H1 (cell line): ENCODE results near the gene TNS3. TPM values are rescaled to one million over a fixed set of nuclear protein-coding genes. Genes with fewer than 3 reads are reported as not detected.

Experiments used
- CTCF ChIA-PET: fragments of 300-600 bp; sonication (Branson Sonifier 250); formaldehyde crosslinking; loops from one replicate; lab custom pipeline; 2021; ENCODE audit not compliant: partially characterized antibody; lab: Charles Lee
- POLR2A ChIA-PET: fragments of 300-600 bp; sonication (Branson Sonifier 250); formaldehyde crosslinking; loops from one replicate; lab custom pipeline; 2021; ENCODE audit warnings: inconsistent platforms; ENCODE audit not compliant: partially characterized antibody; lab: Charles Lee
- DNase-seq, 2 experiments: peaks; one replicate each; pipeline versions ENCODE4 v3.0.0 to v3.0.0-alpha.2; 2010 to 2022; ENCODE audit warnings: low spot score in 2 of 2, low read depth in 1 of 2, mixed read lengths in 1 of 2
- FAIRE-seq: peaks from 2 replicates; lab custom pipeline; 2011; peaks lifted over from hg19 to GRCh38; lab: Jason Lieb, UNC
- H2AFZ ChIP-seq: 2 replicates; pipeline ENCODE4 v1.8.1; 2012; ENCODE audit warnings: low read length, inconsistent platforms
- H2AK5ac ChIP-seq: 2 replicates; pipeline ENCODE4 v1.6.1; 2013; ENCODE audit warnings: low read depth, low read length
- H2BK120ac ChIP-seq: replicated peaks from 2 replicates; pipeline ENCODE3; 2013; ENCODE audit warnings: low read depth, low read length, inconsistent platforms
- H2BK12ac ChIP-seq: 2 replicates; pipeline ENCODE4 v1.6.1; 2013; ENCODE audit warnings: low read depth, low read length
- H2BK15ac ChIP-seq: 2 replicates; pipeline ENCODE4 v1.6.1; 2013; ENCODE audit warnings: low read length
- H2BK20ac ChIP-seq: 2 replicates; pipeline ENCODE4 v1.6.1; 2013; ENCODE audit warnings: low read length
- H2BK5ac ChIP-seq: 2 replicates; pipeline ENCODE4 v1.6.1; 2013; ENCODE audit warnings: low read depth, low read length
- H3K14ac ChIP-seq: 2 replicates; pipeline ENCODE4 v1.6.1; 2013; ENCODE audit warnings: inconsistent platforms; ENCODE audit not compliant: insufficient read length
- H3K18ac ChIP-seq: 2 replicates; pipeline ENCODE4 v1.6.1; 2013; ENCODE audit warnings: low read length; ENCODE audit errors: extremely low read depth
- H3K23ac ChIP-seq: 2 replicates; pipeline ENCODE4 v1.6.1; 2013; ENCODE audit warnings: inconsistent platforms; ENCODE audit not compliant: insufficient read length
- H3K23me2 ChIP-seq: 2 replicates; pipeline ENCODE4 v1.6.1; 2013; ENCODE audit warnings: low read depth, low read length
- H3K27ac ChIP-seq: 2 replicates; pipeline ENCODE4 v1.6.1; 2011; ENCODE audit warnings: low read depth, low read length, inconsistent platforms
- H3K27me3 ChIP-seq, 4 experiments: replicated peaks in 1 of 4; 1 replicate in 1 of 4; 2 replicates in 3 of 4; pipeline versions ENCODE4 v1.6.1 to v1.8.1; 2011 to 2013; ENCODE audit warnings: low read length in 3 of 4, mild to moderate bottlenecking in 3 of 4, inconsistent platforms in 2 of 4, mixed read lengths in 2 of 4, moderate library complexity in 1 of 4; ENCODE audit not compliant: control insufficient read depth in 3 of 4, insufficient read depth in 3 of 4; ENCODE audit errors: extremely low read depth in 1 of 4
- H3K36me3 ChIP-seq, 4 experiments: 2 replicates each; pipeline versions ENCODE4 v1.6.1 to v1.8.1; 2011 to 2013; ENCODE audit warnings: mild to moderate bottlenecking in 4 of 4, low read length in 3 of 4, moderate library complexity in 2 of 4, control low read depth in 1 of 4, inconsistent platforms in 1 of 4; ENCODE audit not compliant: insufficient read depth in 4 of 4, control insufficient read depth in 2 of 4
- H3K4ac ChIP-seq: replicated peaks from 2 replicates; pipeline ENCODE3; 2013; ENCODE audit warnings: low read length, low read depth, mixed read lengths, inconsistent platforms; ENCODE audit not compliant: insufficient read length
- H3K4me1 ChIP-seq, 4 experiments: replicated peaks in 1 of 4; 1 replicate in 1 of 4; 2 replicates in 3 of 4; pipeline versions ENCODE4 v1.6.1 to v1.8.1; 2011 to 2013; ENCODE audit warnings: low read length in 3 of 4, inconsistent platforms in 2 of 4, mixed read lengths in 1 of 4; ENCODE audit not compliant: insufficient read depth in 4 of 4, control insufficient read depth in 3 of 4
- H3K4me2 ChIP-seq, 2 experiments: 2 replicates each; pipeline versions ENCODE4 v1.6.1 to v1.8.1; 2011 to 2013; ENCODE audit warnings: low read depth in 2 of 2, low read length in 2 of 2, control low read depth in 1 of 2, inconsistent platforms in 1 of 2, mild to moderate bottlenecking in 1 of 2; ENCODE audit not compliant: insufficient read depth in 1 of 2
- H3K4me3 ChIP-seq, 4 experiments: fragments of 200-600, 300-600 bp in 1 of 4; sonication (generic), shearing (Covaris generic), sonication (Bioruptor Twin) in 1 of 4; 2 replicates each; pipeline versions ENCODE4 v1.5.1 to v1.8.1; 2011 to 2016; ENCODE audit warnings: low read length in 4 of 4, low read depth in 3 of 4, control low read depth in 2 of 4, inconsistent platforms in 2 of 4, mild to moderate bottlenecking in 2 of 4, mixed read lengths in 1 of 4, moderate library complexity in 1 of 4; ENCODE audit not compliant: insufficient read depth in 2 of 4; ENCODE audit errors: extremely low read depth in 1 of 4
- H3K56ac ChIP-seq: replicated peaks from 2 replicates; pipeline ENCODE3; 2013; ENCODE audit warnings: low read depth, mild to moderate bottlenecking, mixed read lengths, low read length, inconsistent platforms; ENCODE audit not compliant: insufficient read length
- H3K79me1 ChIP-seq: 2 replicates; pipeline ENCODE4 v1.6.1; 2013; ENCODE audit warnings: low read depth, low read length, control low read depth
- H3K79me2 ChIP-seq, 2 experiments: 2 replicates each; pipeline versions ENCODE4 v1.6.1 to v1.8.1; 2012 to 2013; ENCODE audit warnings: low read length in 2 of 2, mild to moderate bottlenecking in 2 of 2, inconsistent platforms in 1 of 2; ENCODE audit not compliant: insufficient read depth in 2 of 2, control insufficient read depth in 1 of 2
- H3K9ac ChIP-seq, 4 experiments: replicated peaks in 1 of 4; 1 replicate in 1 of 4; 2 replicates in 3 of 4; pipeline versions ENCODE4 v1.6.1 to v1.8.1; 2011 to 2013; ENCODE audit warnings: low read depth in 3 of 4, low read length in 3 of 4, control low read depth in 2 of 4, mild to moderate bottlenecking in 2 of 4, moderate library complexity in 2 of 4, inconsistent platforms in 1 of 4; ENCODE audit errors: extremely low read depth in 1 of 4
- H3K9me3 ChIP-seq, 2 experiments: 2 replicates each; pipeline versions ENCODE4 v1.6.1 to v1.8.1; 2012 to 2013; ENCODE audit warnings: mild to moderate bottlenecking in 2 of 2, moderate library complexity in 2 of 2, control low read depth in 1 of 2, inconsistent platforms in 1 of 2, low read depth in 1 of 2, low read length in 1 of 2, mixed read lengths in 1 of 2; ENCODE audit not compliant: insufficient read depth in 2 of 2
- H4K20me1 ChIP-seq, 2 experiments: replicated peaks in 1 of 2; 2 replicates each; pipeline versions ENCODE3 to v1.8.1; 2011 to 2013; ENCODE audit warnings: inconsistent platforms in 2 of 2, low read length in 2 of 2, mild to moderate bottlenecking in 1 of 2; ENCODE audit not compliant: insufficient read depth in 2 of 2, control insufficient read depth in 1 of 2
- H4K5ac ChIP-seq: 2 replicates; pipeline ENCODE4 v1.6.1; 2013; ENCODE audit warnings: low read length, low read depth, mixed read lengths, inconsistent platforms; ENCODE audit not compliant: insufficient read length
- H4K8ac ChIP-seq: 2 replicates; pipeline ENCODE4 v1.8.0; 2013; ENCODE audit warnings: mild to moderate bottlenecking, moderate library complexity, low read length, inconsistent platforms; ENCODE audit not compliant: insufficient read depth; ENCODE audit errors: extremely low read depth
- H4K91ac ChIP-seq: replicated peaks from 2 replicates; pipeline ENCODE3; 2013; ENCODE audit warnings: low read length, mixed read lengths, inconsistent platforms; ENCODE audit not compliant: insufficient read length
- CREB1 ChIP-seq: IDR thresholded peaks from 2 replicates; pipeline ENCODE4 v1.6.1; 2012; ENCODE audit warnings: inconsistent platforms
- CTBP2 ChIP-seq: IDR thresholded peaks from 2 replicates; pipeline ENCODE4 v1.7.0; 2011; ENCODE audit warnings: borderline replicate concordance, mild to moderate bottlenecking, moderate library complexity, mixed read lengths, low read length; ENCODE audit not compliant: insufficient read depth, insufficient read length
- HDAC6 ChIP-seq: IDR thresholded peaks from one replicate; pipeline ENCODE4 v1.7.1; 2012; ENCODE audit warnings: low read depth, mild to moderate bottlenecking, inconsistent platforms, low read length, moderate library complexity
- NANOG ChIP-seq: IDR thresholded peaks from 2 replicates; pipeline ENCODE4 v1.6.1; 2011; ENCODE audit warnings: low read length, low read depth, mild to moderate bottlenecking, inconsistent platforms; ENCODE audit not compliant: insufficient read depth, poor library complexity, severe bottlenecking
- RBBP5 ChIP-seq: IDR thresholded peaks from 2 replicates; pipeline ENCODE4 v1.7.1; 2012; ENCODE audit warnings: low read depth, mild to moderate bottlenecking, inconsistent platforms, low read length, moderate library complexity, borderline replicate concordance
- SAP30 ChIP-seq: fragments of 300-600 bp; sonication (generic); IDR thresholded peaks from 2 replicates; pipeline ENCODE4 v1.7.1; 2012; ENCODE audit warnings: low read length, moderate library complexity, mild to moderate bottlenecking, inconsistent platforms; ENCODE audit not compliant: insufficient read depth, insufficient replicate concordance
- SP4 ChIP-seq: IDR thresholded peaks from 2 replicates; pipeline ENCODE4 v1.6.1; 2012; ENCODE audit warnings: low read length, inconsistent platforms
- SRF ChIP-seq: IDR thresholded peaks from 2 replicates; pipeline ENCODE4 v1.6.1; 2011; ENCODE audit warnings: mild to moderate bottlenecking, low read depth, low read length, moderate library complexity
- TAF1 ChIP-seq: IDR thresholded peaks from 2 replicates; pipeline ENCODE4 v1.6.1; 2011; ENCODE audit warnings: mild to moderate bottlenecking, low read depth, low read length
- TBP ChIP-seq: IDR thresholded peaks from 2 replicates; pipeline ENCODE4 v1.6.1; 2011; ENCODE audit warnings: low read depth, low read length, improper control_type of control experiment
- TCF12 ChIP-seq: IDR thresholded peaks from 2 replicates; pipeline ENCODE4 v1.6.1; 2011; ENCODE audit warnings: low read depth, mild to moderate bottlenecking, low read length
- WGBS, 2 experiments: shearing (Covaris generic) in 1 of 2; methylation state at CpG; one replicate each; pipeline versions ENCODE4 v1.1.6 to v1.1.7; 2013 to 2015; ENCODE audit warnings: low lambda C conversion rate in 2 of 2, mixed read lengths in 2 of 2, inconsistent platforms in 1 of 2, low coverage in 1 of 2, missing lambda C conversion rate in 1 of 2; ENCODE audit not compliant: insufficient replicate concordance in 2 of 2, insufficient coverage in 1 of 2, insufficient read length in 1 of 2; ENCODE audit errors: extremely low coverage in 1 of 2, missing lambda C conversion rate in 1 of 2; 5-methylcytosine and 5-hydroxymethylcytosine counted together
- polyA plus RNA-seq, 7 experiments: library from polyadenylated mRNA; depleted of rRNA in 3 of 7; stranded (reverse) in 5 of 7; unstranded in 2 of 7; fragments of >200 nt in 5 of 7; fragments of 200-250 nt in 2 of 7; gene quantifications; 1 replicate in 5 of 7; 2 replicates in 1 of 7; 4 replicates in 1 of 7; pipeline versions ENCODE4 v1.2.1 to v1.2.3, GENCODE V29; 2011 to 2013; ENCODE audit warnings: missing spikeins in 2 of 7, mixed read lengths in 2 of 7
- total RNA-seq: library from RNA; stranded (reverse); fragmentation: NEBNext Ultra II Directional; extraction: Animal tissue kit (Norgen Biotek cat#: 25700); gene quantifications from 2 replicates; pipeline ENCODE4 v1.2.1, GENCODE V29; 2021
- TF ChIP-seq, protein P1 (sequence below): IDR thresholded peaks from 2 replicates; pipeline ENCODE4 v1.6.1; 2012; ENCODE audit warnings: low read length, inconsistent platforms

Gene TNS3
- total and polyA plus RNA-seq, 2 of the 8 experiments (the other 6 are each of a cell fraction or from before 2014, with no cell fraction given) = 11.9 to 24.2 TPM

DNA sequence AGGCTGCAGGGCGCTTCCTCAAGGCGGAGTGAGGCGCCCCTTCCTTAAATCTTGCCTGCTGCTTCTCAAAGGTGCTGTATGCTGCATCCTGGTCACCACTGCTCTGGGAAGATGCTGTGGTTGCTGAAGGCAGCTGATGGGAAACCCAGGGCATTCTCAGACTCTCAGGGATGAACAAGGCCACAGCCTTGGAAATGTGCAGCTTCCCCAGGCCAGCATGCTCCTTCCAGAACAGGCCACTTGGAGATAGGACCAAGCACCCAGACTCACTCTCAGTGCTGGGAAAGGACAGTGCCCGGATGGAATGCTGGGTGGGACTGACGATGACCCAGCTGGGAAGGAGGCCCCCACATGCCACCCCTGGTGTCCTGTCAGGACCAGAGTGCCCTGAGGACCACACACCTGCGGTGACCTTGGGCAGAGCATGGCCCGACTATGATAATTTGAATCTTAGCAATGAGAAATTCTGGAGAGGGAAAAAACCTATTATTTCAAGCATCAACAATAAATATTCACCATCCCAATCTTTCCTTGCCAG, 235.5 kb downstream of the TNS3 start:
- WGBS, 2 experiments = 90% methylated on average over 7 of the region's 7 CpGs; no CpG with 5 or more reads in 1 of the 2 experiments
- no peaks in the 10 kb centered on the region for H3K79me1 ChIP-seq
- FAIRE-seq (no peak), DNase-seq (no peak)
- H2BK15ac ChIP-seq = no peak overlapping the region
- H2BK20ac ChIP-seq = no peak overlapping the region
- H3K4me2 ChIP-seq = no peak overlapping the region
- H3K36me3 ChIP-seq = peaks cover 0 to 6% (median 0%) of the 10 kb centered on the region in 4 experiments; a peak in 1 of 8 replicates
- no peaks in the 10 kb centered on the region for H3K27me3 ChIP-seq
- H3K4me1 ChIP-seq = no peaks in the 10 kb centered on the region; a peak in 1 of 7 replicates
- no peak overlapping the region; the same call in none of the 2 replicates for H4K8ac ChIP-seq
- H4K5ac ChIP-seq = no peak overlapping the region
- ChIA-PET POLR2A (interaction anchor here (1.4 to 1.7 kb wide), 2 partner anchors 19 to 34 kb away, joined by 3 to 4 read pairs; no protein-coding TSS in a partner anchor), CTCF (interaction anchor here (1.0 to 4.9 kb wide), 4 partner anchors 34 to 80 kb away, joined by 3 to 18 read pairs (median 3); no protein-coding TSS in a partner anchor)
- H2BK12ac ChIP-seq = no peak overlapping the region
- H2AK5ac ChIP-seq = no peak overlapping the region
- no peak overlapping the region for H3K56ac ChIP-seq
- no peak overlapping the region for H3K27ac ChIP-seq
- H4K91ac ChIP-seq = no peak overlapping the region
- no peaks in the 10 kb centered on the region for H3K9me3 ChIP-seq
- no peak overlapping the region for H3K14ac ChIP-seq
- H2AFZ ChIP-seq = no peak overlapping the region
- no peak overlapping the region for H3K9ac ChIP-seq
- H3K4me3 ChIP-seq = no peak overlapping the region
- no peak overlapping the region for H3K23ac ChIP-seq
- no peak overlapping the region for H2BK5ac ChIP-seq
- no peaks in the 10 kb centered on the region for H3K23me2 ChIP-seq
- no peak overlapping the region for H2BK120ac ChIP-seq
- no peak overlapping the region for H3K4ac ChIP-seq
- no peaks in the 10 kb centered on the region for H3K79me2 ChIP-seq
- H4K20me1 ChIP-seq = peaks cover 0 to 4% of the 10 kb centered on the region in 2 experiments
- no peak overlapping the region for H3K18ac ChIP-seq
- TF ChIP-seq SP4 (no peak), CTBP2 (no peak), TBP (no peak), HDAC6 (no peak), NANOG (no peak), TAF1 (no peak), SAP30 (no peak), RBBP5 (no peak), CREB1 (no peak), TCF12 (no peak), SRF (no peak)
- TF ChIP-seq, protein P1, sequence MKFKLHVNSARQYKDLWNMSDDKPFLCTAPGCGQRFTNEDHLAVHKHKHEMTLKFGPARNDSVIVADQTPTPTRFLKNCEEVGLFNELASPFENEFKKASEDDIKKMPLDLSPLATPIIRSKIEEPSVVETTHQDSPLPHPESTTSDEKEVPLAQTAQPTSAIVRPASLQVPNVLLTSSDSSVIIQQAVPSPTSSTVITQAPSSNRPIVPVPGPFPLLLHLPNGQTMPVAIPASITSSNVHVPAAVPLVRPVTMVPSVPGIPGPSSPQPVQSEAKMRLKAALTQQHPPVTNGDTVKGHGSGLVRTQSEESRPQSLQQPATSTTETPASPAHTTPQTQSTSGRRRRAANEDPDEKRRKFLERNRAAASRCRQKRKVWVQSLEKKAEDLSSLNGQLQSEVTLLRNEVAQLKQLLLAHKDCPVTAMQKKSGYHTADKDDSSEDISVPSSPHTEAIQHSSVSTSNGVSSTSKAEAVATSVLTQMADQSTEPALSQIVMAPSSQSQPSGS = no peak
